ENCODE results near the gene VEGFA.

Gene VEGFA

DNA sequence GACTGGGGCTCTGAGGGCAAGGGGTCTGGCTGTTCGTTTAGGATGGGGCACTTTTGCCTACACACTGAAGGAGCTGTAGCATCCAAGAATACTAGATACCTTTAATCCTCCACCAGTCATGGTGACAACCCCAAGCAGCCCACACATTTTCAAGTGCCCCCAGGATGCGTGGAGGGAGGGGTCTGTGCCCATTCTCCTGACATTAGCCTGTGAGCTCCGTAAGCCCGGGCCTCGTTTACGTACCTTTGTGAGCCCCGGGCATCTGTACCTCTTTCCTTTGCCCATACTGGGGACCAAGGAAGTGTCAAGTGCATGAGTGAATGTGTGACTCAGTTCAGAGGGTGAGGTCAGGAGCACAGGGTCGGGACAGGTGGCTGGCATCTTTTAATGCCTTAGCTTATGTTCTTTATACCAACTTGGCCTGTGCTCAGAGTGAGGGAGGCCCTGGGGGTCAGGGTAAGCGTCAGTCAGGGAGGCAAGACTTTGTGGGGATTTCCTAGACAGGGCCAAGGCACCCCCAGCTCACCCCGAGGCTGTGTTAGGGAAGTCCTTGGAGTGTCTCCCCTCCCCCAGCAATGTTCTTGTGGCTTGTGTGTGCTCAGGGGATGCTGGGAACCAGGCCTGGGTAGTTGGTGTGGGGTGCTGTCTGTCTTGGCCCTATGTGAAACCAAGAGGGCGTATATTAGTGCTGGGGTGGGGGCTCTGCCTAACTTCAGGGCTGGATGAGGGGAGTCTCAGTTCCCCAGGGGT is 12.9 kb downstream of the VEGFA start:
- in situ Hi-C loops (cut with MboI; ENCODE audit: low sequenced_read_pairs) = no loop called here

DNA sequence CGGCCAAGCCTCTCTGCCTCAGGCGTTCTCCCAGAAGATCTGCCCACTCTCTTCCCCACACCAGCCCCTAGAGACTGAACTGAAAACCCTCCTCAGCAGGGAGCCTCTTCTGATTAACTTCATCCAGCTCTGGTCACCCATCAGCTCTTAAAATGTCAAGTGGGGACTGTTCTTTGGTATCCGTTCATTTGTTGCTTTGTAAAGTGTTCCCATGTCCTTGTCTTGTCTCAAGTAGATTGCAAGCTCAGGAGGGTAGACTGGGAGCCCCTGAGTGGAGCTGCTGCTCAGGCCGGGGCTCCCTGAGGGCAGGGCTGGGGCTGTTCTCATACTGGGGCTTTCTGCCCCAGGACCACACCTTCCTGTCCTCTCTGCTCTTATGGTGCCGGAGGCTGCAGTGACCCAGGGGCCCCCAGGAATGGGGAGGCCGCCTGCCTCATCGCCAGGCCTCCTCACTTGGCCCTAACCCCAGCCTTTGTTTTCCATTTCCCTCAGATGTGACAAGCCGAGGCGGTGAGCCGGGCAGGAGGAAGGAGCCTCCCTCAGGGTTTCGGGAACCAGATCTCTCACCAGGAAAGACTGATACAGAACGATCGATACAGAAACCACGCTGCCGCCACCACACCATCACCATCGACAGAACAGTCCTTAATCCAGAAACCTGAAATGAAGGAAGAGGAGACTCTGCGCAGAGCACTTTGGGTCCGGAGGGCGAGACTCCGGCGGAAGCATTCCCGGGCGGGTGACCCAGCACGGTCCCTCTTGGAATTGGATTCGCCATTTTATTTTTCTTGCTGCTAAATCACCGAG is 14.2 kb downstream of the VEGFA start:
- in situ Hi-C loops (cut with MboI; ENCODE audit: low sequenced_read_pairs) = no loop called here

DNA sequence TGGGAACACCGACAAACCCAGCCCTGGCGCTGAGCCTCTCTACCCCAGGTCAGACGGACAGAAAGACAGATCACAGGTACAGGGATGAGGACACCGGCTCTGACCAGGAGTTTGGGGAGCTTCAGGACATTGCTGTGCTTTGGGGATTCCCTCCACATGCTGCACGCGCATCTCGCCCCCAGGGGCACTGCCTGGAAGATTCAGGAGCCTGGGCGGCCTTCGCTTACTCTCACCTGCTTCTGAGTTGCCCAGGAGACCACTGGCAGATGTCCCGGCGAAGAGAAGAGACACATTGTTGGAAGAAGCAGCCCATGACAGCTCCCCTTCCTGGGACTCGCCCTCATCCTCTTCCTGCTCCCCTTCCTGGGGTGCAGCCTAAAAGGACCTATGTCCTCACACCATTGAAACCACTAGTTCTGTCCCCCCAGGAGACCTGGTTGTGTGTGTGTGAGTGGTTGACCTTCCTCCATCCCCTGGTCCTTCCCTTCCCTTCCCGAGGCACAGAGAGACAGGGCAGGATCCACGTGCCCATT is 15.3 kb downstream of the VEGFA start:
- in situ Hi-C loops (cut with MboI; ENCODE audit: low sequenced_read_pairs) = no loop called here

DNA sequence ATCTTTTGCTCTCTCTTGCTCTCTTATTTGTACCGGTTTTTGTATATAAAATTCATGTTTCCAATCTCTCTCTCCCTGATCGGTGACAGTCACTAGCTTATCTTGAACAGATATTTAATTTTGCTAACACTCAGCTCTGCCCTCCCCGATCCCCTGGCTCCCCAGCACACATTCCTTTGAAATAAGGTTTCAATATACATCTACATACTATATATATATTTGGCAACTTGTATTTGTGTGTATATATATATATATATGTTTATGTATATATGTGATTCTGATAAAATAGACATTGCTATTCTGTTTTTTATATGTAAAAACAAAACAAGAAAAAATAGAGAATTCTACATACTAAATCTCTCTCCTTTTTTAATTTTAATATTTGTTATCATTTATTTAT is 15.9 kb downstream of the VEGFA start:
- in situ Hi-C loops (cut with MboI; ENCODE audit: low sequenced_read_pairs) = no loop called here

DNA sequence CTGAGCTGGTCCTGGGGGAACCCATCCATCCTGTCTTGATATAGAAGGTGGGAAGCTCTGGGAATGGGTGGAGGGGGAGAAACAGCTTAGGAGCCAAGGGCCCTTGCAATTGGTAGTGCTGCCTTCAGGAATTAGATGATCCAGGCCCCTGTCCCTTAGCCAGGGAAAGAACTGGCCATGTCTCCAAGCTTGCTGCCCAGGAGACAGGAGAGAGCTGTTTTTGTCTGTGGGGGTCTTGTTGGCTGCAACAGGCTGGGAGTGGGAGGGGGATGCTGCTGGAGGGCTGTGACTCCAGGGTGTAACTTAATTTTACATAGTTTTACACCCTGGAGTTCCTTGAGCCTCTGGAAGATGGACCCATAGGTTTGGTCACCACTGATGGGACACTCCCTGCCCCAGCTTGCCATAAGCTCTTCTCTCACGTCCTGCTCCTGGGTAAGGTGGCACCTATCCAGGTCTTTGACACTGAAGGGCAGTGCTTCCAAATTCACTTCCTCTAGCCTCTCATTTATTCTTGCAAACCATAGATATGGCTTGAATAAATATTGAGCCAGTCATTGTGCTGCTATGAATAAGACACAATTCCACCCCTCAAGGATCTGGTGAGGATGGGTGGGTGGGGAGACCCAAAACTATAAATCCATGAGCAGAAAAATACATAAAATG is 16.8 kb downstream of the VEGFA start:
- in situ Hi-C loops (cut with MboI; ENCODE audit: low sequenced_read_pairs) = no loop called here

DNA sequence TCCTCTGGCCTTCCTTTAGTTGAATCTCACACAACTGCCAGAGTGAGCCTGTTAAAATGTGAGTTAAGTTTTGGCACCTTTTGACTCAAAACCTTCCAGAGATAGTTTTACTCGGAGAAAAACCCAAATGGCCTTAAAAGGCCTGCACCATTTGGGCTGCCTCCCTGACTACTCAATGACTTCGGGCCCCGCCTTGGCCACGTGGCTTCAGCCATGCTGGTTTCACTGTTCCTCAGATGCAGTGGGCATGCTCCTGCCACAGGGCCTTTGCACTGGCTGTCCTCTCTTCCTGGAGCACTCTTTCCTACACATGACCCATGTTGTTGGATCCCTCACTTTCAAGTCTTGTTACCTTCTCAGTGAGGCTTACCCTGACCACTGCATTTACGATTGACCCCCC is 18.3 kb downstream of the VEGFA start:
- in situ Hi-C loops (cut with MboI; ENCODE audit: low sequenced_read_pairs) = no loop called here

DNA sequence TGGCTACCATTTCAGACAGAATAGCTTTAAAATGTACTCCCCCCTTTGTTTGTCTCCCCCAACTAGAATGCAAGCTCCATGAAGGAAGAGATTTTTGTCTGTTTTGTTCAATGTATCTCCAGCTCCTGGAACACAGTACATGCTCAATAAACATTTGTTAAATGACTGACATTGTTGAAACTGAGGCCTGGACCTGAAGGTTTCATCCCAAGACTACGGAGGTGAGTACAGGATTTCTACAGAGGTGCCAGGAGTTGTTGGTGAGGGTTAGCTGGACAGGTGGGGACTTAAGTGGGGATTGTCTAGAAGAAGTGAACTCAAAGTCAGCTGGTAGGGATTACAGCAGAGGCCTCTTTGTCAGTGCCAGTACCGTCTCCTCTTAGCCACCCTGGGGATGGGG is 19.4 kb downstream of the VEGFA start:
- in situ Hi-C loops (cut with MboI; ENCODE audit: low sequenced_read_pairs) = no loop called here

DNA sequence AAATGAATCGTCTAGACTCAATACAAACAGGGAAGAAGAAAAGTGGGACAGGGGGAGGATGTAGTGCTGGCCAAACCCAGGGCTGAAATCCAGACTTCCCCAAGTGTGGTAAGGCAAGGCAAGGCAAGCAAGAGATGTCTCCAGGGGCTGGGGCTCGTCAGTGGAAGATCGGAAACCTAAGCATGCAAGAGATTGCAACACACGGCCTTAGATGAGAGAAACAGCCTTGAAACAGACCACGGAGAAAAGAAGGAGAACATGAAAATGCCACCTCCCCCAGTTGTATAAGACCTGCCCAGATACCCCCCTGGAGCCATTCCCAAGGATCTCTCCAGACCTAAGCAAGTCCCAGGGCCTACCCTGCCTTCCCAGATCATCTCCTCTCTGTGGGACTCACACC is 20.0 kb downstream of the VEGFA start:
- in situ Hi-C loops (cut with MboI; ENCODE audit: low sequenced_read_pairs) = no loop called here

DNA sequence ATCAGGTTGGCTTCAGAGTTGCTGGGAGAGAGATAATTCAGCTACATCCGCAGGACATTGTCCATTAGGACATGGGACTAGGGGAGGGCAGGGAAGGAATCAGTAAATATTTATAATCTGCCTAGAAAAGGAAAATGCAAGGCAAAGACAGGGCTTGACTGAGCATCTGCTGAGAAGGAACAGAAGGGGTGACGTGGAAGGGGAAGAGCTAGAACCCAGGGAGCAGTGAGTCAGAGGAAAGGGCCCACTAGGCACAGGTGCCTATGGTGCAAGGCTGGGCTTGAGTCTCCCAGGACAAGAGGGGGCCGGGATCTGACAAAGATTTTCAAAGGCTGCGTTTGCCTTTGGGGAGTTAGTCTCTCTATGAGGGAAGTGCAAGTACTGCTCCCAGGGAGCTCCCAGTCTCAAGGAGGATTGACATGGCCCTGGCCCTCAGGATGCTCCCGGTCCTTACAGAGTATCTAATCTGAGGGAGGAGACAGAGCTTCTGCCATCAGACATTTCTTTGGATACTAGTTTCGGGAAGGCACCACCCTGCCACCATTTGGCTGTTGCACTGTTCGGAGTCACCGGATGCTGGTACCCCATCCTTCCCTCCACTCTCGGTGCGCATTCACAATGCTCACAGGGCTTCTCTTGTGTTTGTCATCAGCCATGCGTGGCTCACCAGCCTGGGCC is 21.9 kb downstream of the VEGFA start:
- in situ Hi-C loops (cut with MboI; ENCODE audit: low sequenced_read_pairs) = no loop called here

DNA sequence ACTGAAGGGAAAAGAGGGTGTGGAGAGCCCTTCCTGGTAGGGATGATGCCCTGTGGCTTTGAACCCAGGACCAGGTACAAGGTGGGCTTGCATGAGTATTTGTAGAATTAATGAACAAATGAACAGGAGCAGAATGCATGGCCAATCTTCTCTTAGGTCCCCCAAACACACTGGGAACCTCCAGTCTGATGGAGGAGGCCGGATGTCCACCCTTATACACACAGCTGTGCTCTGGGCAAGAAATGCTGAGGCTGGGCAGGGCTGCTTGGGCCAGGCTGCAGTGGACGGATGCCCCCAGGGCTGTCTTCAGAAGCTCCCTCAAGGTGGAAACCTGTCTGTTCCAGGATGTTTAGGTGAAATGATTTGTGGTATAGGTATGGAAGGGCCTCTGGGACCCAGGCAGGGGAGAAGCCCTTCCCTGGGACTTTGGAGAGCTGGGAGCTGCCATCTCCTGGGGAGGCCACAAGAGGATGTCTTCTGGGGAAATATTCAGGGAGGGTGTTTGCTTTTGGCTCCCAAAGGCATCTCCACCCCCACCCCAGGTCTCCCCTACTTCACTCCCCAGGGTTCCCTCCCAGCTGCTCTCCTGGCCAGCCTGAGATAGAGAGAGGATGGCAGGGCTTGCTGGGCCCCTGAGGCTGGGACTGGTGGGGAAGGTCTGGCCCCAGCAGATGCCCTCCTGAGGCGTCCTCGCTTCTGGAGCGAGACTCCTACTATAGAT is 23.3 kb downstream of the VEGFA start:
- in situ Hi-C loops (cut with MboI; ENCODE audit: low sequenced_read_pairs) = no loop called here

DNA sequence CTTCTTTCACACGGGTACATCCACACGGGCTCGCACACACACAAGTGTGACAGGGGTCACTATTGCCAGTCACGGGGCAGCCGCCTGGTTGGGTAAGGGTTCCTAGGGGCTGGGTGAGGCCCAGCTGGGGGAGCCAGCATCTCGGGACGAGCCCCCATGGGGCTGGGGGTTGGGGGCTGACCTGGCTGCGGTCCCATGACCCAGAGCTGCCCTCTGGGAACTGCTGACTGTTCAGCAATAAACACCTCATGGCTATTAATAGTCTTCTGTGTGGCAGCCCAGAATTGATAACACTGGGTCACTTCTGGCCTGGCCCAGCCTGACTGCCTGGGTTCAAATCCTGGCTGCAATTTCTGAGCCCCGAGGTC is 23.8 kb downstream of the VEGFA start:
- in situ Hi-C loops (cut with MboI; ENCODE audit: low sequenced_read_pairs) = no loop called here

DNA sequence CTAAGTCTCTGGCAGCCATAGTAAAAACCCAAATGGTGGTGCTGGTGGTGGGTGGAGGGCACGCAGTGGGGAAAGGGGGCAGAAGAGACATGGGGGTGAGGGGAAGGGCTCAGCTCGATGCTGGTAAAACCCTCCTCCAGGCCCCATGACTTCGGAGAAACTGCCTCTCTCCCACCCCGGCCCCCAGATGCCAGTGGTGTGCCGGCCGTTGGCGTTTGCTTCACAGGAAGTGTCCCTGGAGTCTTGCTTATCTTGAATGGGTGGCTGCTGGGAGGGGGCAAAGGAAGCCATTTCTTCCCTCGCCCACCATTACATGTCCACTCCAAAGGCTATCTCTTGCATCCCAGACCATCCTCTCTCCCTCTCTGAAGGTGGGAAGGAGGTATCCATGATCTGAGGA is 25.4 kb downstream of the VEGFA start:
- in situ Hi-C loops (cut with MboI; ENCODE audit: low sequenced_read_pairs) = no loop called here

DNA sequence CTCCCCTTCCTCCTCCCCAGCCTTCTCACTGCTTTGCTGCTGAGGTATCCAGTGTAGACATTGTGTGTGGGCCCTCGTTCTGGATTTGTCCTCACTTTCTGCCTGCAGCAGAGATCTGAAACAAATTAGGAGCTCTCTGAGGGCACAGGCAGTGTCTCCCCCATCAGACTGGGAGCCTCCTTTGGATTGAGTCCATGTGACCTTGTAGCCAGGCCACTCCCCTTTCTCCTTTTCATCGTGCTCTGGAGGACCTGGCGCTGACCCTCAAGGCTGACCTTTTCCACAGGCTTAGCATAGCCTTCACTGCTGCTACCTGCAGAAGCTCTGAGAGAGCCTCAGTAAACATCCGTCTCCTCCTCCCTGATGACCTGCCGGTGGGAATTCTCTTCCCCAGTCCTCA is 26.2 kb downstream of the VEGFA start:
- in situ Hi-C loops (cut with MboI; ENCODE audit: low sequenced_read_pairs) = no loop called here

DNA sequence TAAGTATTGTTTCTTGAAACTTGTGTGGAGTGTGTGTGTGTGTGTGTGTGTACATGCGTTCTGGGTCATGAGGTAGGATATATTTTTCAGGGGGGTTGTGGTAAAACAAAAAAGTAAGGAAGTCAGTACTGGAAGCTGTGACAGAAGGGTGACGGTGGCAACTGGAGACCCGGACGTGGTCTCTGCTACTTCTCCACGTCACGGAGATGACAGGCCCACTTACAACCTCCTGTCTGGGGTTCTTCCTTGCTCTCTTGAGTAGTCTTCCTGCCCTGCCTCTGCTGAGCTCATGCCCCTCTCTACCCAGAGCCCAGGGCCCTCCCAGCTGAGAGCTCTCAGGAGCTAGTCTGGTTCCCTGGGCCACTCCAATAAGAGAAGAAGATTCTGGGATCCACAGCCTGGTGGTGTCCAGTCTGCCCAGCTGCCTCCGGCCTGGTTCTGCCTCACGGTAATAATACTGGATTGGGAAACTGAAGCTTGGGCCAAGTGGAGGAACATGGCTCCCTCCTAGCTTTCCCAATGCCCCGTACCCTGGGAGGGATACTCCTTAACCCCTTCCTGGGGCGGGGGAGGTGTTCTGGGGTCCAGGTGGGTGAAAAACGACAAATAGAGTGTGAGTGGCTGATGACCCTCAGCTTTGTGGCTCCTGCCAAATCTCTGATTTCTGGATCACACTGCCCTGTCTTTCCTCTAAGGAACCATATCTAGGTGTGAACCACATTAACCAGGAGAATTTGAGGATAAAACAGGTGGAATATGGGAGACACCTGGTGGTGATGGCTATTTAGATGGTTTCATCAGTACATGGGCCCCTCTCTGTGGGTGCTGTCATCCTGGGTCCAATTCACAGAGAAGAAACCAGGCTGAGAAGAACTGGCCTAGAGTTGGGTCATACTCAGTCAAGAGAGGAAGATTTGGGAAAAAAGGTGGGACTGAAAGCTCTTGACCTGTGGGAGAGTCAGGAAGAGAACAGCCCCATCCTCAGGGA is 27.2 kb downstream of the VEGFA start:
- in situ Hi-C loops (cut with MboI; ENCODE audit: low sequenced_read_pairs) = no loop called here

DNA sequence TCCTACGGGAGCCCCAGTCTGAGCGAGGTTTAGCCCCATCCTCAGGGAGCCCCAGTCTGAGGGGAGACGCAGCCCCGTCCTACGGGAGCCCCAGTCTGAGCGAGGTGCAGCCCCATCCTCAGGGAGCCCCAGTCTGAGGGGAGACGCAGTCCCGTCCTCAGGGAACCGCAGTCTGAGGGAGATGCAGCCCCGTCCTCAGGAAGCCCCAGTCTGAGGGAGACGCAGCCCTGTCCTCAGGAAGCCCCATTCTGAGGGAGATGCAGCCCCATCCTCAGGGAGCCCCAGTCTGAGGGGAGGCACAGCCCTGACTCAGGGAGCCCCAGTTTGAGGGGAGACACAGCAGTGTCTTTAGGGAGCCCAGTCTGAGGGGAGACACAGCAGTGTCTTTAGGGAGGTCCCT is 27.9 kb downstream of the VEGFA start:
- in situ Hi-C loops (cut with MboI; ENCODE audit: low sequenced_read_pairs) = no loop called here

DNA sequence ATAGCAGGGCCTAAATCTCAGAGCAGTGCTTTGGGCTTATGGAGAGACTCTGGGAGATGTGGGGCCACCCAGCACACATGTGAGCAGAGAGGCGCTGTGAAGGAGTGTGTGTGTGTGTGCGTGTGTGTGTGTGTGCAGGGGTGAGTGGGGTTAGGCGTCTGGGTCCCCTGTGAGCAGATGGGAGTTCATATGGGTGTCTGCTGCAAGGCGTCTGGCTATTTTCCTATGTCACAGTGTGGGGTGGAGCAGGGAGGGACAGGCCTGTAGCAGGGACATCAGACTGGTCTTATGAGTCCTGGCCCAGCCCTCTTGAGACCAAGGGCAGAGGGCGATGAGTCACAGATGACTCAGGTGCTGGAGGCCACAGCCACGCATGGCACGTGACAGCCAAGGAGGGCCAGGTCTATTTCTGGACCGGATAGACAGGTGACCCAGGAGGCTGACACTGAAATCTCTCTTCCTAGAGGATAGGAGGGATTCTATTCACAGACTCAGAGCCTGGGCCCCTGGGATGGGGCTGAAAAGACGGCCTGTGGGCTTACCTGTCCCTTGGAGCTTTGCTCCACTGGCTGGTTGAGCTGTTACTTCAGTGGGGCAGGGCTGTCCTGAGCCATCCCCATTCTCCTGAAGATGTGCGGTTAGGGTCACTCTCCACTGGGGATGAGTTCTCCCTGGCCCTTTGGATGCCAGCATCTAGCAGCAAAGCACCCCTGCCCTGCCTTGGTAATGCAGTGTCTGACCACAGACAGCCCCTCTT is 28.9 kb downstream of the VEGFA start:
- in situ Hi-C loops (cut with MboI; ENCODE audit: low sequenced_read_pairs) = no loop called here

DNA sequence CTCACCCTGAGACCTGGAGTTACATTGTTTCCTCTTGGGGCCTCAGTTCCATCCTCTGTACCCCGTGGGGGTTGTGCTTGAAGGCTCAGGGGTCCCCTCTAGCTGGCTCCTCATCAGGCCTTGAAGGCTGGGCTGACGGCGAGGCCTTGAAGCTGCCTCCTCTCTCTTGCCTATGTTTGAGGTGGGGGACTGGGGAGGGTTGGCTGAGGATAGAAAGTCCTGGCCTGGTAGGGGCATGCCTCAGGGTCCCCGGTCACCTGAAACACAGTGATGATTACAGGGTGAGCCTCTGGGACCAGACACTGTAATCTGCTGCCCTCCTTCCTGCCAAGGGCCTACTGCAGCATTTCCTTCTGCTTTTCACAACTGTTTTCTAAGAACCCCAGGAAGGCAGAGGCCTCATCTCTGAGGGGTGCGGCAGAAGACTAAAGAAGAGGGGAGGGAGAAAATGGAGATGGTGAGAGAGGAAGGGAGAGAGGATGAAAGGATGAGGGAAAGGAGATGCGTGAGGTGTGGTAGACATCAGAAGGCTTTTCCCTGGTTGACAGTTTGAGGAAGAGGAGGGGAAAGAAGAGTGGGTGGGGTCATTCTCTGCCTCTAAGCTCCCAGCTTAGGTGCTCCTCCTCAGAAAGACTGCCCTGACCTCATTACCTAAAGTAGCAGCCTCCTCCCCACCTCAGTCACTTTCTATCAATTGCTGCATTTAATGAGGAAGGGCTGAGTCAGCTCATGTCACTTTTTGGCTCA is 29.7 kb downstream of the VEGFA start:
- in situ Hi-C loops (cut with MboI; ENCODE audit: low sequenced_read_pairs) = no loop called here

DNA sequence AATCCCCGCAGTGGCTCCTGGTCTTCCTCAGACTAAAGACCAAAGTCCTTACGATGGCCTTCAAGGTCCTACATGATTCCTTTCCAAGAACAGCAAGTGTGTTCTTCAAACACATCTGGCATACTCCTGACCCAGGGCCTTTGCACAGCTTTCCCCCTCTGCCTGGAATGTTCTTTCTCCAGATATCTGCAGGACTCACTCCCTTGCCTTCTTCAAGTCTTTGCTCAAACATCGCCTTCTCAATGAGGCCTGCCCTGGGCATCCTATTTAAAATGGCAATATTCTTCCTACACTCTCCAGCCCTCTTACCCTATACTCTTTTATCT is 30.2 kb downstream of the VEGFA start:
- in situ Hi-C loops (cut with MboI; ENCODE audit: low sequenced_read_pairs) = no loop called here
